ENCODE measurements around the gene PI16.

GRCh38 chr6:36976509-36976908 lies 22.0 kb downstream of the PI16 start:
- no peak for TF ChIP-seq CEBPB (IDR thresholded peaks at IDR 0.05)
- no peak for TF ChIP-seq EP300 (IDR thresholded peaks at IDR 0.05; ENCODE audit: borderline replicate concordance)
- no peak for TF ChIP-seq REST (IDR thresholded peaks at IDR 0.05; ENCODE audit: low read depth)
- TF ChIP-seq YY1 (IDR thresholded peaks at IDR 0.05; ENCODE audit: low read depth), result no peak
- no peak for TF ChIP-seq RAD21 (IDR thresholded peaks at IDR 0.05; ENCODE audit: low read depth)
- TF ChIP-seq TCF12 (IDR thresholded peaks at IDR 0.05; ENCODE audit: low read depth), result no peak
- TF ChIP-seq EGR1 (IDR thresholded peaks at IDR 0.05), result no peak
- no peak for TF ChIP-seq TAF1 (IDR thresholded peaks at IDR 0.05; ENCODE audit: low read depth)
- TF ChIP-seq ZBTB7A (IDR thresholded peaks at IDR 0.05; ENCODE audit: low read depth), result no peak
- TF ChIP-seq USF1 (IDR thresholded peaks at IDR 0.05), result no peak
- no peak for TF ChIP-seq MAX (IDR thresholded peaks at IDR 0.05)
- no peak for TF ChIP-seq FOXM1 (IDR thresholded peaks at IDR 0.05; ENCODE audit: borderline replicate concordance, low read depth)
- TF ChIP-seq NFIC (IDR thresholded peaks at IDR 0.05), result no peak
- no peak for TF ChIP-seq CREB1 (IDR thresholded peaks at IDR 0.05; ENCODE audit: low read depth)
